ENCODE measurements around the gene DOK7.

The DOK7 gene

GRCh38 chr4:3469386-3470243 is 6.5 kb downstream of the DOK7 start:
- H3K4me2 ChIP-seq (ENCODE audit: low read length), result no peak overlapping the region
- H4K8ac ChIP-seq (ENCODE audit: low read depth, low read length), result no peak overlapping the region
- no peak overlapping the region for H2BK12ac ChIP-seq (ENCODE audit: low read length)
- H4K91ac ChIP-seq (ENCODE audit: low read depth, low read length), result no peak overlapping the region
- no peak overlapping the region for H3K9ac ChIP-seq (ENCODE audit: low read length)
- H2BK5ac ChIP-seq (ENCODE audit: low read depth, low read length, poor library complexity), result no peak overlapping the region
- H3K18ac ChIP-seq (ENCODE audit: low read length), result no peak overlapping the region
- no peak overlapping the region for H3K14ac ChIP-seq (ENCODE audit: low read length)
- no peaks in the 10 kb centered on the region for H3K79me2 ChIP-seq (ENCODE audit: control insufficient read depth, insufficient read depth, low read length, poor library complexity)
- no peak overlapping the region for H3K4me3 ChIP-seq (ENCODE audit: low read depth, low read length)
- peaks cover 17% of the 10 kb centered on the region for H3K9me3 ChIP-seq (ENCODE audit: insufficient read depth, low read depth, low read length)
- H3K4ac ChIP-seq (ENCODE audit: low read depth, low read length), result no peak overlapping the region
- H3K27ac ChIP-seq (ENCODE audit: low read depth, low read length), result no peak overlapping the region
- no peaks in the 10 kb centered on the region for H3K79me1 ChIP-seq (ENCODE audit: low read length)
- no peaks in the 10 kb centered on the region for H3K4me1 ChIP-seq (ENCODE audit: control insufficient read depth in 1 of 2, insufficient read depth in 2 of 2, low read length in 2 of 2)
- H3K23ac ChIP-seq (ENCODE audit: low read length), result no peak overlapping the region
- H3K27me3 ChIP-seq (ENCODE audit: insufficient read depth, low read length), result no peaks in the 10 kb centered on the region
- DNase-seq, result no peak
- H4K12ac ChIP-seq (ENCODE audit: low read depth, low read length), result no peak overlapping the region
- no peaks in the 10 kb centered on the region for H3K36me3 ChIP-seq (ENCODE audit: control insufficient read depth in 1 of 2, insufficient read depth in 2 of 2, low read length in 2 of 2)
- H2AK5ac ChIP-seq (ENCODE audit: low read length), result no peak overlapping the region
- no CpG with 5 or more reads among the region's 31 CpGs for WGBS (ENCODE audit: extremely low coverage, insufficient coverage, insufficient read length)
- no peak overlapping the region for H2AFZ ChIP-seq (ENCODE audit: insufficient read depth, low read length, poor library complexity)
- H2BK120ac ChIP-seq (ENCODE audit: insufficient read depth, low read length, poor library complexity), result no peak overlapping the region

- DNase-seq, result no peak
- Histone ChIP-seq H2BK5ac (ENCODE audit: low read depth, low read length, poor library complexity) (no peak overlapping the region), H3K4me3 (ENCODE audit: low read depth, low read length) (no peak overlapping the region), H3K4me2 (ENCODE audit: low read length) (no peak overlapping the region), H4K91ac (ENCODE audit: low read depth, low read length) (no peak overlapping the region), H3K36me3 (ENCODE audit: control insufficient read depth in 1 of 2, insufficient read depth in 2 of 2, low read length in 2 of 2) (no peaks in the 10 kb centered on the region), H3K27ac (ENCODE audit: low read depth, low read length) (no peak overlapping the region), H2AK5ac (ENCODE audit: low read length) (no peak overlapping the region), H2BK120ac (ENCODE audit: insufficient read depth, low read length, poor library complexity) (no peak overlapping the region), H3K27me3 (ENCODE audit: insufficient read depth, low read length) (no peaks in the 10 kb centered on the region), H3K14ac (ENCODE audit: low read length) (no peak overlapping the region), H3K4me1 (ENCODE audit: control insufficient read depth in 1 of 2, insufficient read depth in 2 of 2, low read length in 2 of 2) (no peaks in the 10 kb centered on the region), H3K23ac (ENCODE audit: low read length) (no peak overlapping the region), H3K9me3 (ENCODE audit: insufficient read depth, low read depth, low read length) (peaks cover 14% of the 10 kb centered on the region), H3K79me1 (ENCODE audit: low read length) (no peaks in the 10 kb centered on the region), H4K12ac (ENCODE audit: low read depth, low read length) (no peak overlapping the region), H3K9ac (ENCODE audit: low read length) (no peak overlapping the region), H4K8ac (ENCODE audit: low read depth, low read length) (no peak overlapping the region), H2BK12ac (ENCODE audit: low read length) (no peak overlapping the region), H3K4ac (ENCODE audit: low read depth, low read length) (no peak overlapping the region), H3K18ac (ENCODE audit: low read length) (no peak overlapping the region), H3K79me2 (ENCODE audit: control insufficient read depth, insufficient read depth, low read length, poor library complexity) (no peaks in the 10 kb centered on the region), H2AFZ (ENCODE audit: insufficient read depth, low read length, poor library complexity) (no peak overlapping the region)
- WGBS (ENCODE audit: extremely low coverage, insufficient coverage, insufficient read length), result no CpG with 5 or more reads among the region's 25 CpGs
Measured at GRCh38 chr4:3470244-3471097, 7.4 kb downstream of the DOK7 start.

GRCh38 chr4:3471098-3471760 is 8.1 kb downstream of the DOK7 start:
- no CpG with 5 or more reads among the region's 23 CpGs for WGBS (ENCODE audit: extremely low coverage, insufficient coverage, insufficient read length)
- H4K91ac ChIP-seq (ENCODE audit: low read depth, low read length), result no peak overlapping the region
- peaks cover 14% of the 10 kb centered on the region for H3K9me3 ChIP-seq (ENCODE audit: insufficient read depth, low read depth, low read length)
- no peak overlapping the region for H3K9ac ChIP-seq (ENCODE audit: low read length)
- no peak overlapping the region for H2BK120ac ChIP-seq (ENCODE audit: insufficient read depth, low read length, poor library complexity)
- H3K4ac ChIP-seq (ENCODE audit: low read depth, low read length), result no peak overlapping the region
- H2BK12ac ChIP-seq (ENCODE audit: low read length), result no peak overlapping the region
- H2AK5ac ChIP-seq (ENCODE audit: low read length), result no peak overlapping the region
- no peaks in the 10 kb centered on the region for H3K4me1 ChIP-seq (ENCODE audit: control insufficient read depth in 1 of 2, insufficient read depth in 2 of 2, low read length in 2 of 2)
- H3K14ac ChIP-seq (ENCODE audit: low read length), result no peak overlapping the region
- no peak overlapping the region for H3K23ac ChIP-seq (ENCODE audit: low read length)
- H4K12ac ChIP-seq (ENCODE audit: low read depth, low read length), result no peak overlapping the region
- no peak overlapping the region for H3K18ac ChIP-seq (ENCODE audit: low read length)
- no peaks in the 10 kb centered on the region for H3K79me1 ChIP-seq (ENCODE audit: low read length)
- H3K79me2 ChIP-seq (ENCODE audit: control insufficient read depth, insufficient read depth, low read length, poor library complexity), result no peaks in the 10 kb centered on the region
- H3K27me3 ChIP-seq (ENCODE audit: insufficient read depth, low read length), result no peaks in the 10 kb centered on the region
- H2BK5ac ChIP-seq (ENCODE audit: low read depth, low read length, poor library complexity), result no peak overlapping the region
- H3K4me3 ChIP-seq (ENCODE audit: low read depth, low read length), result peak overlapping the region; percentile 0
- H3K36me3 ChIP-seq (ENCODE audit: control insufficient read depth in 1 of 2, insufficient read depth in 2 of 2, low read length in 2 of 2), result no peaks in the 10 kb centered on the region
- H4K8ac ChIP-seq (ENCODE audit: low read depth, low read length), result no peak overlapping the region
- H3K4me2 ChIP-seq (ENCODE audit: low read length), result no peak overlapping the region
- DNase-seq, result no peak
- H3K27ac ChIP-seq (ENCODE audit: low read depth, low read length), result no peak overlapping the region
- no peak overlapping the region for H2AFZ ChIP-seq (ENCODE audit: insufficient read depth, low read length, poor library complexity)

- Histone ChIP-seq H3K4me3 (ENCODE audit: low read depth, low read length) (no peak overlapping the region), H4K91ac (ENCODE audit: low read depth, low read length) (no peak overlapping the region), H4K12ac (ENCODE audit: low read depth, low read length) (no peak overlapping the region), H3K14ac (ENCODE audit: low read length) (no peak overlapping the region), H3K9ac (ENCODE audit: low read length) (no peak overlapping the region), H3K79me1 (ENCODE audit: low read length) (no peaks in the 10 kb centered on the region), H2BK12ac (ENCODE audit: low read length) (no peak overlapping the region), H3K4me2 (ENCODE audit: low read length) (no peak overlapping the region), H3K36me3 (ENCODE audit: control insufficient read depth in 1 of 2, insufficient read depth in 2 of 2, low read length in 2 of 2) (no peaks in the 10 kb centered on the region), H4K8ac (ENCODE audit: low read depth, low read length) (no peak overlapping the region), H3K9me3 (ENCODE audit: insufficient read depth, low read depth, low read length) (peaks cover 14% of the 10 kb centered on the region), H3K27ac (ENCODE audit: low read depth, low read length) (no peak overlapping the region), H3K4me1 (ENCODE audit: control insufficient read depth in 1 of 2, insufficient read depth in 2 of 2, low read length in 2 of 2) (no peaks in the 10 kb centered on the region), H2AK5ac (ENCODE audit: low read length) (no peak overlapping the region), H2BK5ac (ENCODE audit: low read depth, low read length, poor library complexity) (no peak overlapping the region), H3K27me3 (ENCODE audit: insufficient read depth, low read length) (no peaks in the 10 kb centered on the region), H2BK120ac (ENCODE audit: insufficient read depth, low read length, poor library complexity) (no peak overlapping the region), H3K18ac (ENCODE audit: low read length) (no peak overlapping the region), H3K79me2 (ENCODE audit: control insufficient read depth, insufficient read depth, low read length, poor library complexity) (no peaks in the 10 kb centered on the region), H3K4ac (ENCODE audit: low read depth, low read length) (no peak overlapping the region), H2AFZ (ENCODE audit: insufficient read depth, low read length, poor library complexity) (no peak overlapping the region), H3K23ac (ENCODE audit: low read length) (no peak overlapping the region)
- no CpG with 5 or more reads among the region's 15 CpGs for WGBS (ENCODE audit: extremely low coverage, insufficient coverage, insufficient read length)
- DNase-seq, result no peak
Measured at GRCh38 chr4:3471886-3472285, 8.8 kb downstream of the DOK7 start.
